ENCODE results near the gene FNDC1.

- TF ChIP-seq, protein P1, sequence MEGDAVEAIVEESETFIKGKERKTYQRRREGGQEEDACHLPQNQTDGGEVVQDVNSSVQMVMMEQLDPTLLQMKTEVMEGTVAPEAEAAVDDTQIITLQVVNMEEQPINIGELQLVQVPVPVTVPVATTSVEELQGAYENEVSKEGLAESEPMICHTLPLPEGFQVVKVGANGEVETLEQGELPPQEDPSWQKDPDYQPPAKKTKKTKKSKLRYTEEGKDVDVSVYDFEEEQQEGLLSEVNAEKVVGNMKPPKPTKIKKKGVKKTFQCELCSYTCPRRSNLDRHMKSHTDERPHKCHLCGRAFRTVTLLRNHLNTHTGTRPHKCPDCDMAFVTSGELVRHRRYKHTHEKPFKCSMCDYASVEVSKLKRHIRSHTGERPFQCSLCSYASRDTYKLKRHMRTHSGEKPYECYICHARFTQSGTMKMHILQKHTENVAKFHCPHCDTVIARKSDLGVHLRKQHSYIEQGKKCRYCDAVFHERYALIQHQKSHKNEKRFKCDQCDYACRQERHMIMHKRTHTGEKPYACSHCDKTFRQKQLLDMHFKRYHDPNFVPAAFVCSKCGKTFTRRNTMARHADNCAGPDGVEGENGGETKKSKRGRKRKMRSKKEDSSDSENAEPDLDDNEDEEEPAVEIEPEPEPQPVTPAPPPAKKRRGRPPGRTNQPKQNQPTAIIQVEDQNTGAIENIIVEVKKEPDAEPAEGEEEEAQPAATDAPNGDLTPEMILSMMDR (IDR thresholded peaks at IDR 0.05) = no peak
- no peak for TF ChIP-seq POLR2A (IDR thresholded peaks at IDR 0.05)
Observed at GRCh38 chr6:159229651-159230051, 60.5 kb downstream of the FNDC1 start.

All from thyroid gland (tissue), 4 donors.